NCI-H345 treated with DMSO at 0.1 percent for 48 hours (cell line): Measurements from ENCODE around the gene KCNMA1.

Experiments used
- DNase-seq: peaks from one replicate; lab custom pipeline; 2025; ENCODE audit not compliant: unreplicated experiment; lab: John Stamatoyannopoulos, UW

Gene KCNMA1

GRCh38 chr10:77494327-77494726 lies 143.3 kb downstream of the KCNMA1 start:
- DNase-seq: peak; percentile 39

- DNase-seq: peak; percentile 42
Measured at GRCh38 chr10:77493851-77494261, 143.8 kb downstream of the KCNMA1 start.

GRCh38 chr10:77493239-77493806 lies 144.3 kb downstream of the KCNMA1 start:
- DNase-seq: no peak

- DNase-seq: no peak
Measured at GRCh38 chr10:77492368-77492994, 145.1 kb downstream of the KCNMA1 start.

GRCh38 chr10:77490534-77491314 lies 146.9 kb downstream of the KCNMA1 start:
- DNase-seq: no peak

GRCh38 chr10:77486517-77486916 lies 151.1 kb downstream of the KCNMA1 start:
- no peak for DNase-seq

- DNase-seq: no peak
Measured at GRCh38 chr10:77485847-77486246, 151.8 kb downstream of the KCNMA1 start.

- DNase-seq: no peak
Measured at GRCh38 chr10:77482072-77482471, 155.5 kb downstream of the KCNMA1 start.

GRCh38 chr10:77479586-77479985 lies 158.0 kb downstream of the KCNMA1 start:
- DNase-seq: no peak

GRCh38 chr10:77478962-77479359 lies 158.6 kb downstream of the KCNMA1 start:
- DNase-seq: no peak

- peak; percentile 24 for DNase-seq
Measured at GRCh38 chr10:77478247-77478961, 159.2 kb downstream of the KCNMA1 start.

- DNase-seq: no peak
Measured at GRCh38 chr10:77475522-77475921, 162.1 kb downstream of the KCNMA1 start.

GRCh38 chr10:77474939-77475338 lies 162.7 kb downstream of the KCNMA1 start:
- DNase-seq: no peak

- no peak for DNase-seq
Measured at GRCh38 chr10:77474386-77474785, 163.2 kb downstream of the KCNMA1 start.

- DNase-seq: no peak
Measured at GRCh38 chr10:77472146-77472545, 165.5 kb downstream of the KCNMA1 start.

GRCh38 chr10:77471069-77471536 lies 166.5 kb downstream of the KCNMA1 start:
- DNase-seq: no peak

GRCh38 chr10:77467422-77467963 lies 170.1 kb downstream of the KCNMA1 start:
- no peak for DNase-seq

- DNase-seq: no peak
Measured at GRCh38 chr10:77463967-77464745, 173.5 kb downstream of the KCNMA1 start.

- DNase-seq: no peak
Measured at GRCh38 chr10:77463499-77463898, 174.1 kb downstream of the KCNMA1 start.

- no peak for DNase-seq
Measured at GRCh38 chr10:77461636-77462296, 175.8 kb downstream of the KCNMA1 start.
